SH-SY5Y (cell line): ENCODE data around the gene MPV17L2.

Source experiments
- GATA2 ChIP-seq: IDR thresholded peaks from 2 replicates; pipeline ENCODE4 v1.6.1; 2011; ENCODE audit warnings: mild to moderate bottlenecking, low read depth, low read length
- GATA3 ChIP-seq: IDR thresholded peaks from 2 replicates; pipeline ENCODE4 v1.6.1; 2011; ENCODE audit warnings: low read depth, mild to moderate bottlenecking, low read length, moderate library complexity

DNA sequence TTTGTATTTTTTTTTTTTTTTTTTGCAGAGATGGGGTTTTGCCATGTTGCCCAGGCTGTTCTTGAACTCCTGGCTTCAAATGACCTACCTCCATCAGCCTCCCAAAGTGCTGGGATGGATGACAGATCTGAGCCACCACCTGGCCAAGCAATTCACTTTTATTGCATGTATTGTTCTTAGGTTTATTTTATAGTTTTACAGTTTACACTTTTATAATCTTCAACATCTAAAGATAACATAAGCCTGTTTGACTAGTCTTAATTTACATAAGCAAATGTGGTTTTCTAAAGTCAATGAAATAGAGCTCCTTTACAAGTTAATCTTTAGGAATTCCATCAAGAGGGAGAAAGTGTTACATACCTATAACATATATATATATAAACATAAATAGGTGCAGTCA lies 9.5 kb upstream of the MPV17L2 start:
- TF ChIP-seq GATA2 (no peak), GATA3 (no peak)
